Astrocyte of the hippocampus (primary cell): ENCODE results near the gene UBE2J2.

Experiments
- DNase-seq: peaks from one replicate; pipeline ENCODE4 v3.0.0; 2011; ENCODE audit warnings: low read depth, low spot score

Gene UBE2J2

GRCh38 chr1:1281533-1282321, 8.1 kb upstream of the UBE2J2 start:
- peak; percentile 62 for DNase-seq

- no peak for DNase-seq
Measured at GRCh38 chr1:1280782-1281481, 7.3 kb upstream of the UBE2J2 start.

- DNase-seq: no peak
Measured at GRCh38 chr1:1279028-1279427, 5.4 kb upstream of the UBE2J2 start.

- no peak for DNase-seq
Measured at GRCh38 chr1:1278620-1279019, 5.0 kb upstream of the UBE2J2 start.

- DNase-seq: peak; percentile 51
Measured at GRCh38 chr1:1275836-1276235, 2.2 kb upstream of the UBE2J2 start.

GRCh38 chr1:1274931-1275431, 1.3 kb upstream of the UBE2J2 start:
- no peak for DNase-seq

GRCh38 chr1:1274299-1274930, 761 bp upstream of the UBE2J2 start:
- DNase-seq: no peak

GRCh38 chr1:1273209-1273511, 494 bp downstream of the UBE2J2 start:
- DNase-seq: peak; percentile 45

GRCh38 chr1:1272341-1273208, 1.1 kb downstream of the UBE2J2 start:
- DNase-seq: peak; percentile 34

- DNase-seq: no peak
Measured at GRCh38 chr1:1270813-1271212, 2.8 kb downstream of the UBE2J2 start.

- no peak for DNase-seq
Measured at GRCh38 chr1:1268284-1268682, 5.4 kb downstream of the UBE2J2 start.

- no peak for DNase-seq
Measured at GRCh38 chr1:1267488-1268283, 6.0 kb downstream of the UBE2J2 start.

- peak; percentile 95 for DNase-seq
Measured at GRCh38 chr1:1264868-1265272, 8.8 kb downstream of the UBE2J2 start.

- no peak for DNase-seq
Measured at GRCh38 chr1:1264026-1264425, 9.6 kb downstream of the UBE2J2 start.

- no peak for DNase-seq
Measured at GRCh38 chr1:1262758-1263157, 10.9 kb downstream of the UBE2J2 start.

- DNase-seq: no peak
Measured at GRCh38 chr1:1262071-1262470, 11.6 kb downstream of the UBE2J2 start.

- no peak for DNase-seq
Measured at GRCh38 chr1:1260843-1261560, 12.7 kb downstream of the UBE2J2 start.

- DNase-seq: no peak
Measured at GRCh38 chr1:1259951-1260600, 13.6 kb downstream of the UBE2J2 start.

- DNase-seq: no peak
Measured at GRCh38 chr1:1259540-1259939, 14.1 kb downstream of the UBE2J2 start.

- DNase-seq: no peak
Measured at GRCh38 chr1:1259119-1259488, 14.6 kb downstream of the UBE2J2 start.
